Activated CD4-positive, alpha-beta T cell treated with anti-CD3 and anti-CD28 coated beads, Interleukin-2, amount 10 ng/mL, durations not matched to agents 24 days and 14 days (primary cell): ENCODE data around the gene TSPO. TPM values are rescaled to one million over a fixed set of nuclear protein-coding genes. Genes with fewer than 3 reads are reported as not detected.

Source experiments
- DNase-seq: peaks from one replicate; pipeline ENCODE4 v3.0.0; 2022
- H3K27ac Mint-ChIP-seq: one replicate; pipeline ENCODE4 v1.8.0; 2022; ENCODE audit warnings: mild to moderate bottlenecking, mixed read lengths
- H3K27me3 Mint-ChIP-seq: one replicate; pipeline ENCODE4 v1.8.0; 2022; ENCODE audit warnings: mixed read lengths
- H3K36me3 Mint-ChIP-seq: one replicate; pipeline ENCODE4 v1.8.0; 2022; ENCODE audit warnings: low read depth, mild to moderate bottlenecking, mixed read lengths
- H3K4me1 Mint-ChIP-seq: one replicate; pipeline ENCODE4 v1.8.0; 2021; ENCODE audit warnings: mixed read lengths
- H3K4me3 Mint-ChIP-seq: one replicate; pipeline ENCODE4 v1.8.0; 2022; ENCODE audit warnings: mild to moderate bottlenecking, moderate library complexity, mixed read lengths
- H3K9me3 Mint-ChIP-seq: one replicate; pipeline ENCODE4 v1.8.0; 2021; ENCODE audit warnings: mixed read lengths
- intact Hi-C: fragments of 100-400 bp; cut with micrococcal nuclease; formaldehyde crosslinking; loops from one replicate; pipeline ENCODE4 v1.15.1; 2023
- total RNA-seq: library from RNA; stranded (reverse); gene quantifications from 2 replicates; pipeline ENCODE4 v1.2.3, GENCODE V29; 2022

TSPO gene
- total RNA-seq, 1 donor from 2014 or later, result 138 TPM

DNA sequence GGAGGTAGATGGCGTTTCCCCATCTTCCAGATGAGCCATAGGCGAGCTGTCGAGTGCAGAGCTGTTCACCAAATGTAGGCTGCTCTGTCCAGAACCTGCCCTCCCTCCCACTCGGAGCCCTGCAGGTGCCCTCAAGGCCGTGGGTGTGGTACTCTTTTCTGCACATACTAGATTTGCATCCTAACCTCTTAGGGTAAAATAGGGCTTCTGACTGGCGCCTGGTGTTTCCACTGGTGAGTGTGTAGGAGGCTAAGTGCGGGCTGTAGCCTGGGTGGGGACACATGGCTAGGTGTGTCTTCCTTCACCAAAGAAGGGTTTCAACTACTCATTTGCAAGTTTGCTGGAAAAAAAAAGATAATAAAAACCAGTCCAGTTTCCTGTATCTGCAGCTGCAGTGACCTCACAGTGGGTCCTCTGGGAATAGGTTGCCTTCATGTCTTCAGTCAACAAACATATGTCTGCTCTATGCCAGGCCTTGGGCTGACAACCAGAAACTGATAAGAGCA is 32.4 kb upstream of the TSPO start:
- no peak overlapping the region for H3K4me3 Mint-ChIP-seq
- no peak for DNase-seq
- no peaks in the 10 kb centered on the region for H3K9me3 Mint-ChIP-seq
- no peak overlapping the region for H3K27ac Mint-ChIP-seq
- intact Hi-C loops, result no loop called here
- H3K36me3 Mint-ChIP-seq, result no peaks in the 10 kb centered on the region
- peaks cover 5% of the 10 kb centered on the region for H3K4me1 Mint-ChIP-seq
- H3K27me3 Mint-ChIP-seq, result peaks cover 2% of the 10 kb centered on the region

DNA sequence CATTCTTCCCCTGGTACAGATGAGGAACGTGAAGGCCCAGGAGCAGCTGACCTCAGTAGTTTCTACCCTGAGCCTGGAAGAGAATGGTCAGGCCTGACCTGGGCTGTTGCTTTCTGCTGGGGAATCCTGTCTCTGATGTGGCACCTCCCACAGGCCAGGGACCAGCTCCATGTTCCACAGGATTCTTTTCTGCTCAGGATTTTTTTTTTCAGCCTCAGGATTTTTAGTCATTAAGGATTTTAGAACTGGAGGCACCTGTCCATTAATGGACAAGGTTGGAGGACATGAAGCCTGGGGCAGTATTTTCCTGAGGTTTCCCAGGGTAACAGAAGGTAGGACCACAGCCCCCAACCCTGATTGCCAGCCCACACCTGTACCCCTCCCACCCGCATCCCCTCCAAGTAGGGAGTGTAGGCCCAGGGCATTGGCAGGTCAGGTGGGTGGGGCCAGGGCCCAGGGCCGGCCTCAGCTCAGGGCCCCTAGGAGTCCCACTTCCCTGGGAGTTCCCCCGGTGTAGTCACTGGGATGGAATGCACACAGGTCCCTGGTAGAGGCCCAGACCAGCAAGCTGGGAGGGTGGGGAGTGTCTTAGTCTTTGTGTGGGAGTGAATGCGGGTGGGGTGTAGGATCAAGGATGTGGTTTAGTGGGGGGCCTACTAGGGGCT is 24.7 kb upstream of the TSPO start:
- Mint-ChIP-seq H3K27me3 (no peaks in the 10 kb centered on the region), H3K36me3 (no peaks in the 10 kb centered on the region), H3K4me3 (no peak overlapping the region), H3K27ac (no peak overlapping the region), H3K9me3 (no peaks in the 10 kb centered on the region), H3K4me1 (peaks cover 3% of the 10 kb centered on the region)
- intact Hi-C loops, result no loop called here
- no peak for DNase-seq

DNA sequence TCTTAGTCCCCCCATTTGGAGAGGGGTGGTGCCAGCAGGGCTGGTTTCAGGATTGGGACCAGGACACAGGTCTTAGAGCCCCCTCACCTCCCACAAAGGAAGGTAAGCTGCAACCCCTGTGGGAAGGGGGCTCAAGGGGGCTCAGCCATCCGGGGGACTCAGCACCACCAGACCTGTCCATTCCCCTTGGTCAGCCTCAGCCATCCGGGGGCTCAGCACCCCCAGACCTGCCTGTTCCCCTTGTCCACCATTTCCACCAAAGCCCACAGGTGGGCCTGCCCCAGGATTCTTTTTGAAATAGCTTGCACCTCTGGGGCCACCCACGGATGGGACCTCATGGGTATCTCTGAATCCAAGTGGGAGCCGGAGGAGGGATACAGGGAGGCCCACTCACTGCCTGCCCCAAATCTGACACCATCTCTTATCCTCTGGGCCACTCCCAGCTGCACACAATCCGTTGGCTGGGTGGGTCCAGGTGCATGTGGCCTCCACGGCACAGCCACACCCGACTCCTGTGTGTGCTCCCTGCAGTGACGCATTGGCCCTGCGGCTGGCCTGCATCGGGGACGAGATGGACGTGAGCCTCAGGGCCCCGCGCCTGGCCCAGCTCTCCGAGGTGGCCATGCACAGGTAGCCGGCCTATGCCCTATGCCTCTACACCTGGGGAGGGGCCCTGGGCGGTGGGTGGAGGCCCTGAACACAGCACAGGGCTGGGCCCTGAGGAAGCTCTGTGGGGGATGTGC is 24.0 kb upstream of the TSPO start:
- intact Hi-C loops, result no loop called here

DNA sequence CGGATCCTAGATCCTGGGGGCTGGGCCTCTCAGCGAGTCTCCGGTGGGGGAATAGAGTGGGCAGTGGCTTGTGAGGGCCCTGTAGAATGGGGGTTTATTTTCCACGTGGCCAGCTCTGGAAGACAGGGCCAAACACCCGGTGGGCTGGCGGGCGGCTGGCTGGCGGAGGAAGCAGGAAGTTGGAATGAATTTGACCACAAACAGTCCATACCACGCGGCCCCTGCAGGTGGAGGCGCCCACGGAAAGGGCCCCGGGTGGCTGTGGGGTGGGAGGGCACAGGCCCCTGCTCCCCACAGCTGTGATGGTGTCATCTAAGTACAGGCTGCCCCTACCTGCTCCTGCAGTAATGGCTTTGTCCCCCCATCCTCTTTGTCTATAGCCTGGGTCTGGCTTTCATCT is 23.2 kb upstream of the TSPO start:
- peaks cover 3% of the 10 kb centered on the region for H3K4me1 Mint-ChIP-seq
- intact Hi-C loops, result no loop called here
- no peak for DNase-seq
- H3K4me3 Mint-ChIP-seq, result no peak overlapping the region
- peak overlapping the region; percentile 9 for H3K27ac Mint-ChIP-seq
- H3K27me3 Mint-ChIP-seq, result no peaks in the 10 kb centered on the region
- H3K9me3 Mint-ChIP-seq, result no peaks in the 10 kb centered on the region
- peaks cover 5% of the 10 kb centered on the region for H3K36me3 Mint-ChIP-seq

More for the DNA sequence above, 24.0 kb upstream of the TSPO start:
- H3K9me3 Mint-ChIP-seq, result no peaks in the 10 kb centered on the region
- H3K27me3 Mint-ChIP-seq, result no peaks in the 10 kb centered on the region
- DNase-seq, result no peak
- no peak overlapping the region for H3K4me3 Mint-ChIP-seq
- peaks cover 3% of the 10 kb centered on the region for H3K4me1 Mint-ChIP-seq
- no peak overlapping the region for H3K27ac Mint-ChIP-seq
- peaks cover 4% of the 10 kb centered on the region for H3K36me3 Mint-ChIP-seq

DNA sequence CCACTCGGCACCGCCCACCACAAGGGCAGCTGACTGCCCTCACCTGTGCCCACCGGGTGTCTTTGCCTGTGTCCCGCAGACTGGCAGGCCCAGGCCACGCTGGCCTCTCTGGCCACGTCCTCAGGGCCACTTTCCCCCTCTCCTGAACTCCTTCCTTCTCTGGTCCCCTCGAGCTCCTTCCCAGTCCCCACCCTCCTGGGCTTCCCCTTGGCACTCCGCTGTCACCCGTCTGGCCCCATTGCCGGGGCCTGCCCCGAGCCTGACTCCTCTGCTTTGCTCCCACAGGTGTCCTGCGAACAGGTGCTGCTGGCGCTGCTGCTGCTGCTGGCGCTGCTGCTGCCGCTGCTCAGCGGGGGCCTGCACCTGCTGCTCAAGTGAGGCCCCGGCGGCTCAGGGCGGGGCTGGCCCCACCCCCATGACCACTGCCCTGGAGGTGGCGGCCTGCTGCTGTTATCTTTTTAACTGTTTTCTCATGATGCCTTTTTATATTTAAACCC is 22.4 kb upstream of the TSPO start:
- H3K27ac Mint-ChIP-seq, result no peak overlapping the region
- H3K4me3 Mint-ChIP-seq, result no peak overlapping the region
- DNase-seq, result no peak
- H3K4me1 Mint-ChIP-seq, result peaks cover 3% of the 10 kb centered on the region
- no peaks in the 10 kb centered on the region for H3K27me3 Mint-ChIP-seq
- H3K9me3 Mint-ChIP-seq, result no peaks in the 10 kb centered on the region
- intact Hi-C loops, result no loop called here
- peaks cover 9% of the 10 kb centered on the region for H3K36me3 Mint-ChIP-seq

DNA sequence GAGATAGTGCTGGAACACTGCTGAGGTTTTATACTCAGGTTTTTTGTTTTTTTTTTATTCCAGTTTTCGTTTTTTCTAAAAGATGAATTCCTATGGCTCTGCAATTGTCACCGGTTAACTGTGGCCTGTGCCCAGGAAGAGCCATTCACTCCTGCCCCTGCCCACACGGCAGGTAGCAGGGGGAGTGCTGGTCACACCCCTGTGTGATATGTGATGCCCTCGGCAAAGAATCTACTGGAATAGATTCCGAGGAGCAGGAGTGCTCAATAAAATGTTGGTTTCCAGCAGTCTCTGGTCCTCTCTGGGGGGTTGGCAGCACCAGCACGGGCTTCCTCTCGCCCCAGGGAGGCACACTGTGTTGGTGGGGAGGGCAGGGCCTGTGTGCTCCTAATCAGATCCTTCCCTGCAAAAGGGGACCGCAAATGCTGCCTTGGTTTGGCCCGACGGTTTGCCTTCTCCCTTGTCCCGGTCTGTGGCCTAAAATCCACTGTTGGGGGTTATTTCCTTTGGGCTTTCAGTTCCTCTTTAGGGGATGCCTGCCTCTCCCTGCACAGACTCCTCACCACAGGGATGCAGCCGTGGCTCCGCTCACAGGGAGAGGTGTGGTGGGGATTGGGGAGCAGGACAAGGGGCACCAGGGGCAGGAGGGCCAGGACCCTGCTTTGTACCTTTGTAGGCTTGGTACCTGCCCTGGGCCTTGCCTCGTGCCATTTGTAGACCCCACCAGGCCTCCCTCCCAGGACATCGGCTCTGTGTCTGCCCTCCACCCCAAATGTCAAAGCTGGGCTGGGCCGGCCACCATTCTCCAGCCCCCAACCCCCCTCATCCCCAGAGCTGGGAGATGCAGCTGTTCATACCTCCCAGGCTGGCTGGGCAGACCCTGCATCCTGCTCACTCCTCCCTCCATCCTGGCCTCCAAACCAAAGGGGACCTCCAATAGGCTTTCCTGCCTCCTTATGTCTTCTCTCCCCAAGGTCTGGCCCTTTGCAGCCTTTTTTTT is 21.6 kb upstream of the TSPO start:
- Mint-ChIP-seq H3K9me3 (no peaks in the 10 kb centered on the region), H3K4me1 (peaks cover 3% of the 10 kb centered on the region), H3K36me3 (peaks cover 14% of the 10 kb centered on the region), H3K27ac (no peak overlapping the region), H3K4me3 (no peak overlapping the region), H3K27me3 (no peaks in the 10 kb centered on the region)
- no peak for DNase-seq
- intact Hi-C loops, result no loop called here

DNA sequence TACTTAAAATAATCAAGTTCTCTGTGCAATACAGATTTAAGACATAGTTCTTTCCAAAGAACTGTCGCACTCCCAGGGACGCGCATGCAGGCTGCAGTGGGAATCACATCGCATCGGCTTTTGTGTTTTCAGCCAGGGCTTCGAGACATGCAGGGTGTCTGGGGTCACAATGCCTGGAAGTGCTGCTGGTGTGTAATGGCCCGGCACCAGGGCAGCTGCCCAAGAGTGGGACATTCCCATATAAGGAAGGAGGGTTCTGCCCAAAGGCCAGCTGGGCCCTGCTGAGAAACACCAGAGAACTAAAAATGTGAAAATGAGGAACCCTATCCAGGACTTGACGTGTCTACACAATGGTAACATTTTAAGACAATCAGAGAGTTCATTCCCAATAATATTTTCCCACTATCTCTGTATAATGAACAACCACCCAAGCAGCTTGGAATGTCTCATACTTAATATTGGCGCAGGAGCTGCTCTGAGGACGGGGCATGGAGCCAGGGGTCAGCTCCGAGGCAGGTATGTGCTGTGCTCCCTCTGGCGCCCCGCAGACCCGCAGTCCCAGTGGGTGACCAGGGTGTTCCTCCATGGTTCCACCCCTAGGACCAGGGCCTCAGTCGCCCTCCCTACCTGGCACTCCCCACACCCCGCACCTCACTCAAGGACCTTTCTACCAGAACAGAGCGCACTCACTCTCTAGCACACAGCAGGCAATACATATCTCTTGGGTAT is 19.4 kb upstream of the TSPO start:
- no peak for DNase-seq
- Mint-ChIP-seq H3K27ac (no peak overlapping the region), H3K36me3 (peaks cover 26% of the 10 kb centered on the region), H3K27me3 (no peaks in the 10 kb centered on the region), H3K4me3 (no peak overlapping the region), H3K9me3 (no peaks in the 10 kb centered on the region), H3K4me1 (peaks cover 3% of the 10 kb centered on the region)
- intact Hi-C loops, result no loop called here

DNA sequence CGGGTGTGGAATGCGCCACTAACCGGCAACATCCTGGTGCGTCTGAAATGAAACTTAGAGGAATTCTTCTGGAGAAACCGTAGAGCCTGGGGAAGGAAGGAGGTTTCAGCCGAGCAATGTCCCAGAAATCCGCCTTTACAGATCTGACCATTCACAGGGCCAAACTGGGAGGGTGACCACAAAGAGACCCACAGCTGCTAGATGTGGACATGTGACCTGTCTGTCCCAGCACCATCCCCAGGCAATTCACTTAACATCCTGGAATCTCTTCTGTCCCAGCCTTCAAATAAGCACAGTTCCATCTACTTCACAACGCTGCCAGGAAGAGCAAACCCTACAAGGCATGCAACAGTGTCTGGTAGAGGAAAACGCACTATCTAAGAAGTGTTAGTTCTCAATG is 18.0 kb upstream of the TSPO start:
- Mint-ChIP-seq H3K4me1 (no peaks in the 10 kb centered on the region), H3K4me3 (no peak overlapping the region), H3K27ac (peak overlapping the region; percentile 6), H3K36me3 (peaks cover 33% of the 10 kb centered on the region), H3K9me3 (no peaks in the 10 kb centered on the region), H3K27me3 (no peaks in the 10 kb centered on the region)
- DNase-seq, result no peak
- intact Hi-C loops, result no loop called here

DNA sequence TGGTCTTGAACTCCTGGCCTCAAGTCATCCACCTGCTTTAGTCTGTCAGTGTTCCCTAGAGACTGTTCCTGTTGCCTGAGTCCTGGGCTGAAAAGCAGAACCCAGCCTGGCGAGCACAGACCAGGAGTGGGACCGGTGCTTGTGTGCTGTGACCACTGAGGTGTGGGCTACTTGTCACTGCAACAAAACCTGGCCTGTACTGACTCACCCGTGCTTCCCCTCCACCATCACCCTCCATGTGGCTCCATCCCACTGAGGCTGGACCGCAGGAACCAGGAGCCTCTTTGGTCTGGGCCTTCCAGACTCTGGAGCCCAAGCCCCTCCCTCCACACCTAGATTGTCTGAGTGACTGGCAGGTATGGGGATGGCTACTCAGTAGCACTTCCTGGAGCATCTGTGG is 16.8 kb upstream of the TSPO start:
- Mint-ChIP-seq H3K4me3 (no peak overlapping the region), H3K4me1 (no peaks in the 10 kb centered on the region), H3K9me3 (no peaks in the 10 kb centered on the region), H3K27me3 (no peaks in the 10 kb centered on the region), H3K27ac (no peak overlapping the region), H3K36me3 (peaks cover 38% of the 10 kb centered on the region)
- DNase-seq, result no peak
- intact Hi-C loops, result no loop called here

DNA sequence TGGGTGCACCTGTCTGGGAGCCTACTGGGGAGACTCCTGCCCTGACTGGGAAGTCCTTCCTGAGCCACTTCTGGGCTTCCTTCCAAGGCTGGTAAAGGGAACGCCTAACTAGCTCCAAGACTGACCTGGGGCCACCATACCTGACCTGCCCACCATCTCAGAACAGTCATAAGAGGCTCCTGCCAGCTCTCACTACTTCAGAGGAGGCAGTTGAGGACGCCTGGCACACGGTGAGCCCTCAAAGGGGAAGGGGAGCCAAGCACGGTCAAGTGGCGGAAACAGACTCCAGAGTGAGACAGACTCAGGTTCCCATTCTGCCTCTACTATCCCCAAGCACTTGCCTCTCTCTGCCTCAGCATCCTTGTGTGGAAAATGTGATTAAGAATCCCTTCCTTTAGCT is 15.8 kb upstream of the TSPO start:
- Mint-ChIP-seq H3K4me3 (no peak overlapping the region), H3K27ac (no peak overlapping the region), H3K9me3 (no peaks in the 10 kb centered on the region), H3K4me1 (no peaks in the 10 kb centered on the region), H3K27me3 (no peaks in the 10 kb centered on the region), H3K36me3 (peaks cover 45% of the 10 kb centered on the region)
- no peak for DNase-seq
- intact Hi-C loops, result no loop called here

DNA sequence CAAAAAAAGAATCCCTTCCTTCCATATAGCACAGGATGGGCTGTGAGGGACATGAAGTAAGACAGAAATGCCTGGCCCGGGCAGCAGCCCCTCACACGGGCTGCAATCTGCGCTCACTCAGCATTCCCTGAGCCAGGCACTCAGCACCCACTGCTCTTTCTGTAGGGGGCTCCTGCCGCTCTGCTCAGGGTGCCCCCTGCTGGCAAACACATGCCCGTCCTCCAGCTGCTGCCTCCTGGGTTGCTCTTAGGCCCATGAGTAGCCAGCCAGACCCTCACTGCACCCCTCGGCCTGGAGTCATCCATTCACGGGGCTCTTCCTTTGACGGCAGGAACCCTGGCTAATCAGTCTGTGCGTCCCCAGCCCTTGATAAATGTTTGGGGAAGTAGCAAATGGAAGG is 15.1 kb upstream of the TSPO start:
- Mint-ChIP-seq H3K36me3 (peaks cover 50% of the 10 kb centered on the region), H3K4me1 (peaks cover 3% of the 10 kb centered on the region), H3K4me3 (no peak overlapping the region), H3K27ac (no peak overlapping the region), H3K27me3 (no peaks in the 10 kb centered on the region), H3K9me3 (no peaks in the 10 kb centered on the region)
- DNase-seq, result peak; percentile 69
- intact Hi-C loops, result no loop called here

DNA sequence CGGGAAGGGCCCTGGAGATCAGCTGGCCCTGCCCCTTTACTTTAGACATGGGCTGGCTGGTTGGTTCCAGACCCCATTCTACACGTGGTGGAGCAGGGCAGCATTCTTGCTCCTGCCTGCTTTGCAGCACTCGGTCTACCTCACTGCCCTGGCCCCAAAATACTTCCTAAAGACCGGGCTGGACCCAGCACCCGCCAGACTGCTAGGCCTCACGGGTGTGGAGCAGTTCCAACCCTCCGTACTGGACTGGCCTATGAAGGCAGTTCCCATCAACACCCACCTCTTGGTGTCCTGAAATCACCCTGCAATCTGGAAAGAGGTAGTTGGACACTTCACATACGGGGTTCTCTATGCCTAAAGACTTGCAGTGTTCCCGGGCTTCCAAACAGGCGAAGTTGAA is 14.6 kb upstream of the TSPO start:
- Mint-ChIP-seq H3K36me3 (peaks cover 51% of the 10 kb centered on the region), H3K27me3 (no peaks in the 10 kb centered on the region), H3K27ac (no peak overlapping the region), H3K4me1 (peaks cover 5% of the 10 kb centered on the region), H3K9me3 (no peaks in the 10 kb centered on the region), H3K4me3 (no peak overlapping the region)
- DNase-seq, result no peak
- intact Hi-C loops, result no loop called here
